H54 (cell line): Measurements from ENCODE around the gene DDO.

ENCODE experiments used
- DNase-seq: peaks from one replicate; pipeline ENCODE4 v3.0.0; 2011; ENCODE audit warnings: low spot score, mixed read lengths; ENCODE audit not compliant: insufficient read length
- FAIRE-seq: peaks from 3 replicates; lab custom pipeline; 2011; peaks lifted over from hg19 to GRCh38; lab: Jason Lieb, UNC
- POLR2A ChIP-seq: IDR thresholded peaks from 2 replicates; pipeline ENCODE4 v1.6.1; 2011; ENCODE audit warnings: low read depth, mild to moderate bottlenecking, low read length

Gene DDO

GRCh38 chr6:110434961-110435602, 19.7 kb upstream of the DDO start:
- no peak for TF ChIP-seq POLR2A
- FAIRE-seq (no peak), DNase-seq (no peak)

DNA sequence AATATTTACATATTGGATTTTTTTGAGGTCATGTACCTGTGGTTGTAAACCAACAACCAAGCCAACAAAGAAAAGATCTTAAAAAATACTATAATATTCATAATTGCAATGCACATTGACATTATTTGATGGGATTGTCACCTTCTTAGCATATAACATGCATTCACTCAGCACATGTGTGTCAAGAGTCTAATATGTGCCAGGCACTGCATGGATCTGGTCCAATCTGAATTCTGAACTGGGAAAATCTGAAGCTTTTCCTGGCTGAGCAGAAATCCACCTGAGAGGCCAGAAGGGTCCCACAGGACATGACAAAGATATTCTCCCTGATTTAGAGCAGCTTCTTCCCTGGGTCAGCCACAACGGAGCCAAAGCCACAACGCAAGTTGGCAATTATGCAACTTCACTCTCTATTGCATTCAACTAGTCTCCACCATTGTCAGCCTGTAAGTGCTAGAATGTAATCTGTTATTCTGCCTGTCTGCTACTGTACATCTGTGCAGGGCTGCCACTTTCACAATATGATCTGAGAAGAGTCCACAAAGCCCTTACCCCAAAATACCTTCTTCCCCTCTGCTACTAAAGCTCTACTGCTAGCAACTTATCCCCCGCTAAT, 17.0 kb upstream of the DDO start:
- no peak for TF ChIP-seq POLR2A
- FAIRE-seq (no peak), DNase-seq (no peak)

DNA sequence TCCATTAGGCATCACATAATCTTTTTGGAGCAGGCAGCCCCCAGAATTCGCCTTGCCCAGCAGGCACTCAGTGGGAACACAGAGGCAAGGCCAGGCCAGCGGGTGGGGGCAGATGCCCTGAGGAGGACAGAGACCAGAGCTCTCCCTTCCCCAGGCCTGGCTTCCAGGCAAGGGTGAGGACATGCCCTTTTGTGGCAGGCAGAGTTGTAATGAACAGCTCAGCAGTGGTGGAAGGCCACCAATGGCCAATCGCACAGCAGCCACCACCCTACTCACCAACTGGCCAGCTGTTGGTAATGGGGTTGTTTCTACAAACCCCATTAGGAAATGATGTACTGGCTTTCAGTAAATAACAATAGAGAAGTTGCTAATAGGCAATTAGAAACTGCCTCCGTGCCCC, 15.4 kb upstream of the DDO start:
- no peak for DNase-seq

GRCh38 chr6:110430236-110430635, 14.9 kb upstream of the DDO start:
- no peak for DNase-seq
- TF ChIP-seq POLR2A: no peak
- no peak for FAIRE-seq

More for the DNA sequence above, 15.4 kb upstream of the DDO start:
- FAIRE-seq: no peak
- TF ChIP-seq POLR2A: no peak

- no peak for FAIRE-seq
- TF ChIP-seq POLR2A: no peak
- DNase-seq: no peak
Observed at GRCh38 chr6:110428153-110428552, 12.8 kb upstream of the DDO start.

DNA sequence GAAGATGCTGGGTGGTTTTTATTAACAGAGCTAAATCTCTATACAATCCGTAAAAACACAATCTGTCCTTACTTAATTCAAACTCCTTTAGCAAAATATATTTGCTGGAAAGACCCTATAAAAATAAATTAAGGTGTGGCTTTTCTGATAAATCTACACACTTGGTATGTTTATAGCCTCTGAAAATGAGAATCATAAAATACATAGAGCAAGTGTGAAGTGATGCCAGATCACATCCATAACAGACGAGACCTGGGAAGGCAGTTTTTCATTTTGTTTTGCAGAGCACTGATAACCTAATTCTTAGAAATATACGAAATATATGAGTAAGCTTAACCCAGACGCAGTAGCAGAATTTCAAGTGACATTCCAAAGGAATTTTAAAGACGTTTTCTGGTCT, 10.4 kb upstream of the DDO start:
- TF ChIP-seq POLR2A: no peak
- FAIRE-seq (no peak), DNase-seq (no peak)

- FAIRE-seq (no peak), DNase-seq (no peak)
- TF ChIP-seq POLR2A: no peak
Observed at GRCh38 chr6:110422444-110422822, 7.1 kb upstream of the DDO start.

DNA sequence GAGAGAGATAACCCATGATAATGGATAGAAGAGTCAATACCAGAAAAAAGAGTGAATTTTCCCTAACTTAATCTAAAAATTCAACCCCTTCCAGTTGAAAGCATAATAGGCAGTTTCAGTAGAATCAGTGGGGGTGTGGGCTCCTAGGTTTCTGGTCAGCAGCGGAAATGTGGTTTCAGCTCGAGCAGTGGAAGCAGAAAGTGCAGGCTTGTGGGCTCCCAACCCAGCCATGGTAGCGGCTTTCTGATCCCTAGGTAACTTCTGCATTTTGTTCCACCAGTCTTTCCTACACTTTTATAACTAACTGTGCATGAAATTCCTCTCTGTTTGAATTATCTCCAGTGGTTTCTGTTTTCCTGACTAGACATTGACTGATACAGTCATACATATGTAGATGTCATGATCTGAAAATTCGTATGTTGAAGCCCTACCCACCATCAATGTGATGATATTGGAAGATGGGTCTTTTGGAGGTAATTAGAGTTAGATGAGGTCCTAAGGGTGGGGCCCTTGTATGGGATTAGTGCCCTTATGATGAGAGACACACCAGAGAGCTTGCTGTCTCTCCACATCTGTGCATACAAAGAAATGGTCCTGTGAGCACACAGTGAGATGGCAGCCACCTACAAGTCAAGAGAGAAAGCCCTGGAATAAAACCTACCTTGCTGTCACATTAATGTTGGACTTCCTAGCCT, 6.5 kb upstream of the DDO start:
- TF ChIP-seq POLR2A: no peak
- FAIRE-seq (no peak), DNase-seq (no peak)

- FAIRE-seq: no peak
- no peak for DNase-seq
- no peak for TF ChIP-seq POLR2A
Observed at GRCh38 chr6:110419028-110419739, 3.8 kb upstream of the DDO start.

- FAIRE-seq: no peak
- no peak for TF ChIP-seq POLR2A
- no peak for DNase-seq
Observed at GRCh38 chr6:110418594-110418993, 3.2 kb upstream of the DDO start.

DNA sequence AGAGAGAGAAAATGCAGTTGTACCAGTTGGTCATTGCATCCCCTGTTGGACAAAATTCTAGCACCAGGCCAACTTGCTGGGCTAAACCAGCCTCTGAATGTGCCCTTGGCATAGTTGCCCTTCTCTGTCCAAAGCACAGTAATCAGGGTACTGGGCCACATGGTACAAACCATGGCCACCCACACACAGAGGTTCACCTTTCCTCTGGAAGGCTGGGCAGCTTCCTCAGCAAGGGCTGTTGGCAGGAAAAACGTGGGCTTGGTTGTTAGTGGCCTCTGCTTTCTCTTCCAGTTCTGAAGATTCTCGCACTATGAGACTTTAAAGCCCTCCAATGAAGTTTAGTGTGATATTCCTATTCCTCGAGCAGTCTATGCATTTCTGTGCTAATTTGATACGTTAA, 706 bp downstream of the DDO start:
- FAIRE-seq (no peak), DNase-seq (no peak)
- TF ChIP-seq POLR2A: no peak

DNA sequence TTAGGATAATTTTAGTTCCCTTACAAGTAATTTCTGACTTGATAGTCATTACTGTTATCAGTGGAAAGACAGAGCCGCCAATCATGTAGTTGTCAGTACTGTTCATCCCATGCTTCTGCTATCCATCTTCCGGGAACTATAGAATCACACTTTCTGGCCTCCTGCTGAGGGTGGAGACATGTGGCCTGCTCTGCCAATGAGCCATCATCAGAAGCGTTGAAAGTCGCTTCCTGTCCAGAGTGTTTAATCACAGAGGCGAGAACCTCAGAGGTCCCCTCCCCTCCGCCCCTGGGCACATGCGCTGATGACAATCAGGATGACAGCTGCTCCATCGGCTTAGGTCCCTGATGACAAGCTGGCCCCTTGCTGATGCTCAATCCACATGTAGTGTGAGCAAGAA, 3.0 kb downstream of the DDO start:
- FAIRE-seq: no peak

DNA sequence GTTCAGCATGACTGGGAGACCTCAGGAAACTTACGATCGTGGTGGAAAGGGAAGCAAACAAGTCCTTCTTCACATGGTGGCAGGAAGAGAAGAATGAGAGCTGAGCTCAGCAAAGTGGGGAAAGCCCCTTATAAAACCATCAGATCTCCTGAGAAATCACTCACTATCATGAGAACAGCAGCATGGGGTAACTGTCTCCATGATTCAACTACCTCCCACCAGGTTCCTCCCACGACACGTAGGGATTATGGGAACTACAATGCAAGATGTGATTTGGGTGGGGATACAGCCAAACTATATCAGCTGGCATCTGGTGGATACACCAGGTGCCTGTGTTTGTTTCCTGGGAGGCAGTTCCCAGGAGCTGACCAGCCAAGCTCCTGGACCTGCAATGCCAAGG, 4.9 kb downstream of the DDO start:
- no peak for FAIRE-seq
- no peak for TF ChIP-seq POLR2A

More for the DNA sequence above, 3.0 kb downstream of the DDO start:
- TF ChIP-seq POLR2A: no peak
- no peak for DNase-seq

GRCh38 chr6:110409794-110410193, 5.6 kb downstream of the DDO start:
- FAIRE-seq (no peak), DNase-seq (no peak)
- TF ChIP-seq POLR2A: no peak

More for the DNA sequence above, 4.9 kb downstream of the DDO start:
- DNase-seq: no peak
